Measurements from ENCODE around the gene ALG9.
A peak's percentile ranks its signal among the peaks of the same experiment; 100 is the strongest.

Gene ALG9

GRCh38 chr11:111834432-111835163 lies 36.8 kb downstream of the ALG9 start:
- FAIRE-seq = no peak

- no peak for FAIRE-seq
These were observed 37.9 kb downstream of the ALG9 start for GRCh38 chr11:111833524-111833923.

DNA sequence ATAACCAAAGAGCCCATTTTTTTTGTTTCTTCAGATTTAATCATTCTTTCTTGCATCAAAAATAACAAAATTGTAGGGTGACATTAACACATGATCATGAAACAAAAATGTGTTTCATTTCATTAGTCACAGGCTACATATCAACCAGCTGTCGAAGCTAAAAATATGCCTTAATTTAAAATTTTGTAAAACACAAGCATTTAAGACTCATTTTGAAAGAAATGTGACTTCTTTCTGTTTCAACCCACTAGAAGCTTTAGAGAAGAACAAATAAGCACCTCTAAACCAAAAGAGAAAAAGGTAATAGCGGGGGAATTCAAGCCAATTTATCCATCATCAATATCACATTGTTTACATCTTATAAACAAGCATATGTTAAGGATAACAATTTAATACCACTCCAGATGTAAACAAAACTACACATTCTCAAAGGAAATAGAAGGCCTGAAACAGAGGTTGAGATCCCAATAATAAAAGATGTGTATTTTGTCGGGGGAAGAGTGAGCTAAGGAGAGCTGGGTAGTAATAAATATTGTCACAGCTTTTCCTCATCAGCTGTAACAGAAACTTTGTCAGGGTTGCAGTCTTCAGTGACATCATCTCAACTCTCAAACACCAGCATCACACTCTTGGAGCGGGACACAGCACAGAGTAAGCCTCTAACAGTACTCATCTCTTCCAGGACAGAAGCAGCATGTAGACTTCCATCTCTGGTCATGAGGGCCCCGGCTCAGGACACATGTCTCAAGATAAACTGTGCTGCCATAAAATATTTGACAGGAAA lies 42.0 kb downstream of the ALG9 start:
- no peak for FAIRE-seq

DNA sequence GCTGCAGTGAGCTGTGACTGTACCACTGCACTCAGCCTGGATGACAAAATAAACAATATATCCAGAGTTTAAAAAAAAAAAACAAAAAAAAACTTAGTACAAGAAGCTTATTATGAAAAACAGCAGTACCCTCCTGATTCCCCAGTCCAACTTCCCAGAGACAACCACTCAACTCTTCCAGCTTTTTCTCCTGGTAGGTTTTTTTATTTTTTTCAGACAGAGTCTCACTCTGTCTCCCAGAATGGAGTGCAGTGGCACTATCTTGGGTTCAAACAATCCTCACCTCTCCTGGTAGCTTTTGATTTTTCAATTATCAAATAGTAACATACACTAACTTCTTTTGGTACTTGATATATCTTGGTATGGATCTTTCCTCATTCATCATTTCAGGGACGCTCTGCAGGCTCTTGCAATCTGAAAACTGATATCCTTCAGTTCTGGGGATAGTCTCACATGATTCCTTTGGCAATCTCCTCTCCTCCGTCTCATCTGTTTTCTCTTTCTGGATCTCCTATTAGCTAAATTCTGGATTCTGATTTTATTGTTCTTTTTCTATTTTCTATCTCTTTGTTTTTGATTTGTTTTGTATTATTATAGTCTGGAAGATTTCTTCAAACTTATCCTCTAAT lies 44.9 kb downstream of the ALG9 start:
- peak; percentile 30 for FAIRE-seq

GRCh38 chr11:111823629-111824028 lies 47.8 kb downstream of the ALG9 start:
- no peak for FAIRE-seq

- no peak for FAIRE-seq
These were observed 48.2 kb downstream of the ALG9 start for GRCh38 chr11:111823131-111823530.

- no peak for FAIRE-seq
These were observed 51.5 kb downstream of the ALG9 start for GRCh38 chr11:111819829-111820237.

DNA sequence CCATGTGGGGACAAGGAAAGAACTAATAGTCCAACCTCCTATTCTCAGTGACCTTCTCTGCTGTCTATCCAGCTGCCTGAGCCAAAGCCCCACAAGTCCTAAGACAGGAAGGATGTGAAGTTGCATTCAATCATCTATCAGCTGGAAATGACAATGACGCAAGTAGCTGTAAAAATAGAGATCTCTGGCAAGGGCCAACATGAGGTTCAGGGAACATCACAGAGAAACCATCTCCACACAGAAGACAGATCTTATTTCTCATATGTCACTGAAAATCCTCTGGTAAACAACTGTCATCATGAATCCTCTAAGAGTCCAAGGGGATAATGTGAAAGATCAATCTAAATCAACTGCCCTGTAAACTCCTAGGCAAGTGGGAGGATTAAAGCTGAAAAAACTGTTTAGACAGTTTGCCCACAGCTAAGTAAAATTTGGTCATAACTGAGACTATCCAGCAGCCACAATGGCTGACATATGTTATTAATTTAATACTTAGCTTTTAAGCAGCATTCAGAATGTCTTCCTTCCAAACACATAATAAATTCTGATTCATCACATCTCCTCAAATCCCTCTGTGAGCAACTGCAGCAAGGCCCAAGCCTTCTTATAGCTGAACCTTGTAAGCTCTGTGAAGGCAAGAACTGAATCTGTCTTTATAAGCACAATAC lies 52.1 kb downstream of the ALG9 start:
- FAIRE-seq = no peak

DNA sequence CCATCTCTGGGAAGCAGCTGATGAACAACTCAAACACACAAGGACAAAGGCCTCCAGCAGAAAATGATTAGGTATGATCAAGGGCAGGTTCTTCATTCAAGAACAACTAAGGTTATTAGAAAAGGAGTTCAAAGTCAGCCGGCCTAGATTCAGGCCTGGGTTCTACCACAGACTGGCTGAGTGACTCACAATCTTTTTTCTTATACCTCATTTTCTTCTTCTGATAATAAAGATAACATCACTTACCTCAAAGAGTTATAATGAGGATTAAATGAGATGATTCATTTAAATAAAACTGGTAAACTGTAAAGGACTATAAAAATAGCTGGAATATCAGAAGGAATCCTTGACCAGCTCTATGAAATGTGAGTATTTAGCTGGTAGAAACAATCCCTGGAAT lies 55.9 kb downstream of the ALG9 start:
- no peak for FAIRE-seq

DNA sequence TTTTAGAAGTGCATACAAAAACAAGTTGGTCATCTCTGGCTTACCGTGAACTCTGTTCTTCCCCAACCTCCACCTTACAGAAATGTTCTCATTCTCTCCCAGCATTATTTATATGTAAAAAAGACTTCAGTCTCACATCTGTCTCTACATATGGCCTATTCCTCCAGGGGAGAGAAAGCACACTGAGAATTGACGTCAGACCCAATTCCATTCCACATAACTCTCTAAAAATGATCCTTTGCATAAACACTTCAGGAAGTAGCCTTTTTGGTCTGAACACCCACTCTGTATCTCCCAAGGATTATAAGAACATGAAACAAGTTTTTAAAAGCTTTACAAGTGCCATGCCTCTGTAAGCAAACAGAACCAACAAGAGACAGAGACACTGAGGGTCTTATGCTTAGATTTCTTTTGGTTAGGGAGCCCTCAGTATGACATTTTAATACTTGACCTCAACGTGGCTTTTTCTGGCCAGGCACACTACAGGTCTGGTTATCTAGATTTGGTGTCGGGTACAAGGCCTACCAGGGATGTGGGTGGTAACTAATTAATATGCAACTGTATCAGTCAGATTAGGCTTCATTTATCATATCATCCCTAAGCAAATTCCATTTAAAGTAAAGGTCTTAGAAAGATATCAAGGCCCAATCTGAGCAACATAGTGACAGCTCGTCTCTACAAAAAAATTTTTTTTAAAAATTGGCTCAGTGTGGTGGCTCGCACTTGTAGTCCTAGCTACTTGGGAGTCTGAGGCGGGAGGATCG lies 56.6 kb downstream of the ALG9 start:
- FAIRE-seq = peak; percentile 24

DNA sequence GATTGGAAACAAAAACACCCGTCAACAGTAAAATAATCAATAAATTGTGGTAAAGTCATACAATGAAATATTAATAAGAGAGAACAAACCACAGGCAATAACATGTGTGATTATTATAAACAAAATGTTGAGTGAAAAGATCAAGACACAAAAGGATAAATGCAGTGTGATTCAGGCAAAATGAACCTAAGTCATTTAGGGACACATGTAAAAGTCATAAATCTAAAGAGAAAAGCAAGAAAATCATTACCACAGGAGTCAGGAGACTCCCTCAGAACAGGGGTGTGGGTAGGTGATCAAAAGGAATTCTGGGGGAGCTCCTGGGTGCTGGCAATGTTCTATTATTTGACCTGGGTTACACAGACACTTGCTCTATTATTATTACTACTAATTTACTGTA lies 57.3 kb downstream of the ALG9 start:
- no peak for FAIRE-seq

DNA sequence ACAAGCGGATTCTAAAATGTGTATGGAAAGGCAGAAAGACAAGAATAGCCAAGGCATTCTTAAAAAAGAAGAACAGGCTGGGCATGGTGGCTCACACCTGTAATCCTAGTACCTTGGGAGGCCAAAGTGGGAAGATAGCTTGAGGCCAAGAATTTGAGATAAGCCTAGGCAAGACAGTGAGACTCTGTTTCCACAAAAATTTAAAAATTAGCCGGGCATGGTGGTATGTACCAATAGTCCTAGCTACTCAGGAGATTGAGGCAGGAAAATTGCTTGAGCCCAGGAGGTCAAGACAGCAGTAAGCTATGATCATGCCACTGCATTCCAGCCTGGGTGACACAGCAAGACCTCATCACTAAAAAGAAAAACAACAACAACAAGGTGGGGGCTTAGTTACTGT lies 59.2 kb downstream of the ALG9 start:
- no peak for FAIRE-seq

DNA sequence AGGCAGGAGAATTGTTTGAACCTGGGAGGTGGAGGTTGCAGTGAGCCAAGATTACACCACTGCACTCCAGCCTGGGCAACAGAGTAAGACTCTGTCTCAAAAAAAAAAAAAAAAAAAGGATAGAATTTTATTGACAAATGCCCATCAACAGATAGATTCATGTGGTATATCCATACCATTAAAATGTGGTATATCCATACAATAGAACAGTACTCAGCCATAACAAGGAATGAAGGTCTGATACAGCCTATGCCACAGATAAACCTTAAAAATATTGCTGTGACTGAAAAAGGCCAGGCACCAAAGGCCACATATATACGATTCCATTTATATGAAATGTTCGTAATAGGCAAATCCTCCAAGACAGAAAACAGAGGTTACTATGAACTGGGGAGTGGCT lies 59.9 kb downstream of the ALG9 start:
- no peak for FAIRE-seq

DNA sequence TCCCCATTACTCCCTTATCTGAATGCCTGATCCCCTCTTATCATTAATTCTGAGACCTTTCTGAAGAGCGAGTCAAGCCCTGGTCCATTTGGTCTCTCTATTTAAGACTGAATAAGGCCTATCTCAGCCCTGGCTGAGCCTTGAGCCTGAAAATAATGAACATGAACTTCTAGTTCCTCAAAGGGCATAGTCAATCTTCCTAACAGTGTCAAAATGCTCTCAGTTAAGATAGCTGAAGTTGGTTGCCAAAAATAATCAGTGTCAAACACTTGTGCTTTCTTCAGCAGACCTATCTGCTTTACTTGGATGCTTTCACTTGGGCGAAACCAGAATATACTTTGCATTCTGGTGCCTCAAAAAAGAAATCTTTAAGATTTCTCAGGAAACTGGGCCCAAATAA lies 62.5 kb downstream of the ALG9 start:
- FAIRE-seq = no peak

- FAIRE-seq = no peak
These were observed 63.3 kb downstream of the ALG9 start for GRCh38 chr11:111808063-111808588.

DNA sequence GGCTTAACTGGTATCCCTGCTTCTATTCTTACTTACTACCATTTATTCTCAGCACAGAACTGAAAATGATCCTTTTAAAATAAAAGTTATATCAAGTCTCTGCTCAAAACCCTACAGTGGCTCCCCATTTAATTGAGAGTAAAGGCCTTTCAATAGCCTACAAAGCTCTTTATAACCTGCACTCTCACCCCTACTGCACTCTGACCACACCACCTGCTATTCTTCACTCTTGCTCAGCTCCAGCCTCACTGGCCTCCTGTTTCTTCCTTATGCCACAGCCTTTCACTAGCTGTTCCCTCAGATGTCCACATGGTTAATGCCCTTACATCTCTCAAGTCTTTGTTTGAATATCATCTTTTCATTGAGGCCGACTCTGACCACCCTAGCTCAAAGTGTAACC lies 64.3 kb downstream of the ALG9 start:
- FAIRE-seq = no peak

- FAIRE-seq = no peak
These were observed 70.2 kb downstream of the ALG9 start for GRCh38 chr11:111801135-111801534.

DNA sequence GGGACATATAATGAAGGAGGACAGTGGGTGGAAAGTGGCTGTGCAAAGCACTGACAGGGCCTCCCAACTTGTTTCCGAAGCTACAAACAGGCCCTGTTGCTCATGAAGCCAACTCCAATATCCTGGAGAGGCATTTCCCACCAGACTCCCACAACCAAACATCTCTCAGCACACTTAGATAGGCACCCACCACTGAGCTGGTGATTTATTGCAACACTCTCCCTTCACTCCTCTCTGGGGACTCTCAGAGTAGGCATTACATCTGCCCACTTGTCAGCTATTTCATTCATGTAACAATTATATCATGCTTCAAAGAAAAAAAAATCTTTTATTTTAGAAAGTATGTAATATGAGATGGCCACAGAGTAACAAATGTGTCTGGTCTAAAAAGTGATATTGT lies 73.1 kb downstream of the ALG9 start:
- no peak for FAIRE-seq

- no peak for FAIRE-seq
These were observed 74.2 kb downstream of the ALG9 start for GRCh38 chr11:111797145-111797581.

DNA sequence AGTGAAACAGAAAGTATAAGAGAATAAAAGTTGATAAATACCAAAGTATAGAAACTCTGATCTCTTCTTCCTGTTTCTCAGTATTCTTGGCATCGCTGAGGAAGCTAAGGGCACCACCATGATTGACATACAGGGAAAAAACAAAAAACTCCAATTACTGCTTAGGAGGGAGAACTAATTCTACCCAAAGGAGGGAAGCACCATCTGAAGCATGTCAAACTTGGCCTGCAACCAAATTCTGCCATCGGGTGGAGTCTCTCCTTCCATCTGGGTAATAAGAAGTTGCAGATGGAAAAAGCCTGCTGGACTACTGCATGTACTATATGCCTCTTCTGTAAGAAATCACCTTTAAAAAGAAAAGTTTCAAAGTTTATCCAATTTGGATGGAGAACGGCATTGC lies 74.7 kb downstream of the ALG9 start:
- no peak for FAIRE-seq

DNA sequence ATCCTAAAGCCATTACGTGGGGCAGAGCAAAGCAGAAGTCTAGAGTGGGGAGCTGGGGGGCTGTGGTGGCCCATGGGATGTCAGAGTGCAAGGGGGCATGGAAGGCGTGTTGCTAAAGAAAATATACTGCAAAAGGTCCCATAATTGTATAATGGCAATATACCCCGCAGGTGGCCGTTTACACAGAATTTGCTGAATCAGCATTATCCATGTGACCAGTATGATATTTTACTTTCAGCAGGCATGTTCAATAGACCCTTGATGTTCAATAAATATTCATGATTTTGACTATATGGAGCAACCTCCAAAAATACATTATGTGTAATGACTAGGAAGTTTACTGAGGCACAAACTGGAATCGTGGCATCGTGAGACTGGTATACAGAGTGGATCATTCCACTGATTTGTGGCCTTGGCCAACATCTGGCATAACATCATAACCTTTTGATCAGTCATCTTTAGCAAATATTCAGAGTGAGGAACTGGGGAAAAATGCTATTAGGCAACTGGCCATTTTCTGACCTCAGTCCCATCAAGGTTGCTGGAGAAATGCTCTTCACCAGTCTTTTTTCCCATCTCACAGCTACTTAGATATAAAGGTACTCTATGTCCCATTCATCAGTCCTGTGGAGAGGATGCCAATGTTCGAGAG lies 75.9 kb downstream of the ALG9 start:
- FAIRE-seq = peak; percentile 38

- FAIRE-seq = peak; percentile 73
These were observed 77.5 kb downstream of the ALG9 start for GRCh38 chr11:111793863-111794262.
